Activated CD8-positive, alpha-beta memory T cell treated with anti-CD3 and anti-CD28 coated beads for 48 hours (primary cell): ENCODE results near the gene RDX.
"Not testable (repeated sequence)": the region's sequence is repeated elsewhere in the genome, so short reads cannot be mapped to it uniquely, and the experiment has no call there.

Source experiments
- DNase-seq, 3 experiments: peaks; one replicate each; pipeline ENCODE4 v3.0.0-alpha.2; 2020; ENCODE audit warnings: low read depth in 2 of 3, low spot score in 2 of 3

The RDX gene

DNA sequence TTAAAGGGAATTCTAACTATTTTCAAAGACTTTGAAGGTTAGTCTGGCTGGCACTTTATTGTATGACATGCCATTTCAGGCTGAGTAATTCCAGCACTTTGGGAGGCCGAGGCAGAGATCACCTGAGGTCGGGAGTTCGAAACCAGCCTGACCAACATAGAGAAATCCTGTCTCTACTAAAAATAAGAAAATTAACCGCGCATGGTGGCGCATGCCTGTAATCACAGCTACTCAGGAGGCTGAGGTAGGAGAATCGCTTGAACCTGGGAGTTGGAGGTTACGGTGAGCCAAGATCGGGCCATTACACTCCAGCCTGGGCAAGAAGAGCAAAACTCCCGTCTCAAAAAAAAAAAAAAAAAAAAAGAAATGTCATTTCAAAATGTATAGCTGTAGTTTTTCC is 95.6 kb downstream of the RDX start:
- DNase-seq = no peak

DNA sequence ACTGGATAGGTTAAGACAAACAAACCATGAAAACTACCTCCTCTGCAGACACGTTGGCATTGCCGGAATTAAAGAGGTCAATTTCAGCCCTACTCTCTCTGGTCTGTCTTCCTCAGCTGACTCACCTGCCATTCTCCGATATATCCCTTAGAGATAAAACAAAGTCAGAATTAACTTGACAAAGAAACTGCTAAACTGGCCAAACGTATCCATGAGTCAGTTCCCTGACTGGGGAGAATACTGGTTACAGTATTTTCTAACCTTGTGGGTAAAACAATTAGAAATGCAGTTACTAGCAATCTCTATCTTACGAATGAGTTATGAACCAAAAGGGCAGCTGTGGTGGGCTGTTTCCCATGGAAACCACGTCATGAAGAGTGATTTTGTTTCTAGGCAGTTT is 96.2 kb downstream of the RDX start:
- DNase-seq = no peak

DNA sequence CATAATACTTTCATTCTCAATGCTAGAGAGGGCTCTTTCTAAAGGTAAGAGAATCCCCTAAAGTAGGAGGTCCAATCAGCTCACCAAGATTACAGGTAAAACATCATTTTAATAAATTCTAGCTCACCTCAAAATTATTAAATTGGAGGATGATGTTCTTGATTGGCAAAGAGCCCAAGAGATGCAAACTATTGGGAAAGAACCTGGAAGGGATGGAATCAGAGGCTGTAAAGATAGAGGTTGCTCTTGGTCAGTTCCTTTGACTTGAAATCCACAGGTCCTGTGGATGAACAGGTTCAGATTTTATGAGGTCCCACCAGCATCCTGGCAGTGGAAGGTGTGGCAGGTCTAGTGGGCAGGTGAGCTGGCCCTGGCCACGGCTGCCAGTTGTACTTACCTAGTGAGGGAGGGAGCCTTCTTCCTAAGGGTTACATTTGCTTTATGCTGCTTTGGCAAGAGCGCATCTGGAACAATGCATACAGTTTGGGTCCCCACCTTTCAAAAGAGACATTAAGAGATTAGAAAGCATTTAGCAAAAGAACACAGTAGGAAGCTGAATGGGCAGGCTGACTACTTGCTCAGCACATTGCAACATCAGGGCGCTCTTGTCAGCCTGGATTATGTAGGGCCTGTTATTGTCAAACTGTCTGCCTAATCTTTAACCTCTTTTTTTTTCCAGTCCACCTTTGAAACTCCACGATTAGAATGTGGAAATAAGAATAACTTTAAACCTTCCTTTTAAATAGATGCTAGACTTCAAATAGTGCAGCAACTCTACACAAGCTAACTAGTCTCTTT is 97.0 kb downstream of the RDX start:
- no peak for DNase-seq

DNA sequence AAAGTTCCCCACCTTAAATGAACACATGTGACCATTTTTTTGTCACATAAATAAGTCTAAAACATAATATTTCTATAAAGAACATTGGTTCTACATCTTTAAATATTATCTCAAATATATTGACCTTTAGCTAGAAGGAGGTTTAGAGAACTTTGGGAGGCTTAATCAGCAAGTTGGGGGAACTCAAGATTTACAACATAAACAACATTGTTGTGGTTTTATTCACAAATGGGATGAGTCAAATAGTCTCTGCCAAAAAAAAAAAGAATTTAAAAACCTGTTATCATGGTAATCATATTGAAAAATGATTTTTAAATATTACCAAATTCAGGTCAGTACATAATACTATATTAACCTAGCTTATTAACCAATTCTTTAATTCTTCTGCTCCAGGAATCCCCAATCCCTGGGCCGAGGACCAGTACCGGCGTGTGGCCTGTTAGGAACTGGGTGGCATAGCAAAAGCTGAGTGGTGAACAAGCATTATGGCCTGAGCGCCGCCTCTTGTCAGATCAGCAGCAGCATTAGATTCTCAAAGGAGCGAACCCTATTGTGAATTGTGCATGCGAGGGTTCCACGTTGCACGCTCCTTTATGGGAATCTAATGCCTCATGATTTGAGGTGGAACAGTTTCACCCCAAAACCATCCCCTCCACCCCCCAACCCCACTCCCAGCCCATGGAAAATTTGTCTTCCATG is 98.2 kb downstream of the RDX start:
- DNase-seq = no peak

DNA sequence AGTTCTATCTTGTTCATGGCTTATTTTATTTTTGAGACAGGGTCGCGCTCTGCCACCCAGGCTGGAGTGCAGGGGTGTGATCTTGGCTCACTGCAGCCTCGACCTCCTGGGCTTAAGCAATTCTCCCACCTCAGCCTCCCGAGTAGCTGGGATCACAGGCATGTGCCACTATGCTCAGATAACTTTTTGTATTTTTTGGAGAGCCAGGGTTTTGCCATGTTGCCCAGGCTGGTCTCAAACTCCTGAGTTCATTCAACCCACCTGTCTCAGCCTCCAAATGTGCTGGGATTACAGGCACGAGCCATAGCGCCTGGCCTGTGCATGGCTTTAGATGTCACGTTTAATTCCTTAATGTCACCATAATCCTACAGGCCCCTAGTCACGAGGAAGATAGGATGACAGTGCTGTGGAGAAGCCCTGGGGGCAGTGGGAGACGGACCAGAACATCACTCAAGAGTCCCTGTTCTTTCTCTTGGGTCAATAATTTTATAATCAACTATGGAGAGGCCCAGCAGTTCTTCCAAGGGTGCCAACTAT is 99.5 kb downstream of the RDX start:
- DNase-seq = no peak

DNA sequence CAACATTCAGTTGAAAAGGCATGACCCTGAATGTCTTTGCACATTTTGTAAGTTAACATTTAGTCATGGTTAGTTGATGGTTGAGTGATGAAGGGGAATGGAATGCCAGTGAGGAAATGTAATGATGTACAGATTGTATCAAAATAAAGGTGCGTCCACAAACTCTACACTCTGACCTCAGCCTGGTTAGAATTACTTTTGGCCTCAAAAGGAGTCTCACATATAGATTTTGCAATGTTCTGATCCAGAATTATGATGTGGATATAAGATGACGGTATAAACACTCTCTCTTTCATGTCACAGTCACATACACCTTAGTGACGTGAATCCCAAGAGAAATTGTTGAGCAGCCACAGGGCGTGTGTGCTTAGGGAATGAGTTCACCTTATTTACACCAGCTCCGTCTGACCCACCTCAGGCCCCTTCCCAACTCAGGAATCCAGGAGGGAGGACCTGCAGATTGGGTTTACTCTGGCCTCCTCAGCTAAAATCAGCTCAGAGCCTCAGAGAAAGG is 100.1 kb downstream of the RDX start:
- no peak for DNase-seq

DNA sequence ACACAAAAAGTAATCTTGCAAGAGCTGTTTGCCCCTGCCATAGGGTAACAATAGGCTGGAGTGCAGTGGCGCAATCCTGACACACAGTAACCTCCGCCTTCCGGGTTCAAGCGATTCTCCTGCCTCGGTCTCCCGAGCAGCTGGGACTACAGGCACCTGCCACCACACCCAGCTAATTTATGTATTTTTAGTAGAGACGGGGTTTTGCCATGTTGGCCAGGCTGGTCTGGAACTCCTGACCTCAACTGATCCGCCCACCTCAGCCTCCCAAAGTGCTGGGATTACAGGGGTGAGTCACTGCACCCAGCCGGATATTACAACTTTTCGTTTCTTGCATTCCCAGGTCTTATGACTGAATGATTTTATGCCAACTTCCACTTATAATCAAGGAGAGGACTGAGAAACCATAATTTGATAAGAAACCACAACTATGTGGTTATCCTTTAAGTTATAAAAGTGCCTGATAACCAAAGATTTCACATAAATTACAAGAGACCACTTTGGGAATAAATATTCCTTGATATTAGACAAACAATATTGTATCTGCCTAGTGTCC is 102.1 kb downstream of the RDX start:
- DNase-seq = not testable (repeated sequence)

DNA sequence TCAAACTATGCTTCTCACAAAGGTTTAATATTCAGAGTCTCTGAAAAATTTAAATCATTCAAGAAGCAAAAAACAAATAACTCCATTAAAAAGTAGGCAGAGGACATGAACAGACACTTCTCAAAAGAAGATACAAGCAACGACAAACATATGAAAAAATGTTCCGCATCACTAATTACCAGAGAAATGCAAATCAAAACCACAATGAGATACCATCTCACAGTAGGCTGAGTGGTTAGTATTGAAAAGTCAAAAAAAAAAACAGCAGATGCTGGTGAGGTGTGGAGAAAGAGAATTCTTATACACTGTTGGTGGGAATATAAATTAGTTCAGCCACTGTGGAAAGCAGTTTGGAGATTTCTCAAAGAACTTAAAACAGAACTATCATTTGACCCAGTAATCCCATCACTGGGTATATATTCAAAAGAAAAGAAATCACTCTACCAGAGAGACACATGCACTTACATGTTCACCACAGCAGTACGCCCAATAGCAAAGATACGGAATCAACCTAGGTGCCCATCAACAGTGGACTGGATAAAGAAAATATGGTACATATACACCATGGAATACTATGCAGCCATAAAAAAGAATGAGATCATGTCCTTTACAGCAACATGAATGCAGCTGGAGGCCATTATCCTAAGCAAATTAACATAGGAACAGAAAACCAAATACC is 103.7 kb downstream of the RDX start:
- not testable (repeated sequence) for DNase-seq

DNA sequence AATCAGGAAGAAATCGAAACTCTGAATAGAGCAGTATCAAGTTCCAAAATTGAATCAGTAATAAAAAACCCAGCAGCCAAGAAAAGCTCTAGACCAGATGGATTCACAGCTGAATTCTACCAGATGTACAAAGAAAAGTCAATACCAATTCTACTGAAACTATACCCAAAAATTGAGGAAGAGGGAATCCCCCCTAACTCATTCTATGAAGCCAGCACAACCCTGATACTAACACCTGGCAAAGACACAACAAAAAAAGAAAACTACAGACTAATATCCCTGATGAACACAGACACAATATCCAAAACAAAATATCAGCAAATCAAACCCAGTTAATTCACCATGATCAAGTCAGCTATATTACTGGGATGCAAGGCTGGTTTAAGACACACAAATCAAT is 105.5 kb downstream of the RDX start:
- DNase-seq = no peak

DNA sequence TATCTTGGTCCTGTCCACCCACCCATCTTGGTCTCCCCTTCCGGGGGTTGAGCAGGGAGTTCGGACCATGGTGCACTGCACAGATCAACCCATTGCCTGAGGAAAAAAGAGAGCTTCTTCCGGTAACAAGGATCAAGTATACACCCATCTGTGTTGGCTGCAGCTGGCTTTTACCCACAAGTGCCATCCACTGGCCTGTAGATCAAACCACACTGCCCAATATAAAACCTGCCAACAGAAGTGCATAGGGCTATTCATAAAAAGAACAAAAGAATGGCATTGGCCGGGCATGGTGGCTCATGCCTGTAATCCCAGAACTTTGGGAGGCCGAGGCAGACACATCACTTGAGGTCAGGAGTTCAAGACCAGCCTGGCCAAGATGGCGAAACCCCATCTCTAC is 108.7 kb downstream of the RDX start:
- no peak for DNase-seq

DNA sequence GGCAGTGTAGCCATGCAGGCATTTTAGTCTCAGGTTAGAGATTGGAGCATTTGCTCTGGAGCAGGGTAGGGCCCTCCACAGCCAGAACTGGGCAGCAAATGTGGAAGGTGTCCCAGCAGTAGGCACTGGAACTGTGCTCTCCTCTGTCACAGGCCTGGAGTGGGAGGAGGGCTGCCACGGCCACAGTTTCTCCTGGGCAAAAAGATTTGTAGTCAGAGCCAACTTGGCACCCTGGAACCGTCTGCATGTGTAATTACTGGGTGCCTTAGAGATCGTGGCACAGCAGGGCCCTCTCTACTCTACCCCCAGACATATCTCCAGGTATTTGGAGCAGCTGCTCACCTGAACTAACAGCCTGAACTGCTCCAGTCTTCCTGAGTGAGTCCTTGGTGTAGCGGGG is 109.5 kb downstream of the RDX start:
- no peak for DNase-seq

DNA sequence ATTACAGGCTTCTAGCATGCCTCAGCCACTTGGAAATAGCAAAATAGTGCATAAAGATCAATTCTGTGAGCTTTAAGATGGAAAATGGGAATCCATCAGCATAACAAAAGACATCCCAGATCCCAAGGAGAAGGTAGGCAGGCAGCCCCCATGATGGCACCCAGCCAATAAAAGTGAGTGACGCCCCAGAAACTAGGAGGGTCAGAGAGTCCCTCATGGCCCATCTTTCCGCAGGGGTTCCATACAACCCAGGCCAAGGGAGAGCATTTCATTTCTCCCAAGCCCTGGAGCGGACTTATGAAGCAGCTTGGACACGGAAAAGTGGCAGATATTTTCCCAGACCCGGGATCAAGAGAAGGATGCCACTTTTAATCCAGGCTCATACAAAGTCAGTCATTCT is 110.0 kb downstream of the RDX start:
- DNase-seq = no peak

DNA sequence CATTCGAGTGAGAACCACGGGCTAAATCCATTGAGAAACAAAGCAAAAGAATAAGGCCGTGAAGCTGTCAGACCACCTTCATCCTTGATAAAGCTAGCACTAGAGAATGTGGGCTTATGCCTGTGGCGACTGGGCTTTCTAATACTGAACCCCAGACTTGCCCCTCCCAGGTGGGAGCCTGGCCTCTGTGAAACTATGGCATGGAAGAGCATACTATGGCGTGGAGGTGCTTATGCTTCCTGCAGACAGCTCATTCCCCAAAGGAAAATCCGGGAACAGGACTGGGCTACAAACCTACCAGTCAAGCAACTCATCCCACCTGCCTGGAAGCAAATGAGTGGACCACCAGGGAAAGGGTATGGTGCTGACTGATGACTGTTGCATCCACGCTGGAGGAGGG is 110.8 kb downstream of the RDX start:
- no peak for DNase-seq

DNA sequence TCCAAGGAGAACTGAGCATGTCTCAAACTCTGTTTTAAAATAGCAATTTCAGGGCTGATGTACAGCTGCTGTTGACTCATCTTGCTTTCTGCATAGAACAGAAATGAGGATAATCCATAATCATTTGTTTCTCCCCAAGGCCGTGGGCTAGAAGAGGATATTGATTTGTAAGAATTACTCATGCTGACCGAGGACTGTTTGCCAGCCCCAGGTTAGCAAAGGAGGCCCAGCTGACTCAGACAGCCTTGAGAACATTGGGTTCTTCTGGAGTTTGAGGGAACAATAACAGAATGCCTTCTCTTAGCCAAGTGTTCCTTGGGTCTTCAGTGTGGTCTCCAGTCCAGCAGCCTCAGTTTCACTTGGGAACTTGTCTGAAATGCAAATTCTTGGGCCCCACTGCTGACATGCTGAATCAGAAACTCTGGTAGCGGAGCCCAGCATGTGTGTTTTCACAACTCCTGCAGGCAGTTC is 111.3 kb downstream of the RDX start:
- DNase-seq = no peak

DNA sequence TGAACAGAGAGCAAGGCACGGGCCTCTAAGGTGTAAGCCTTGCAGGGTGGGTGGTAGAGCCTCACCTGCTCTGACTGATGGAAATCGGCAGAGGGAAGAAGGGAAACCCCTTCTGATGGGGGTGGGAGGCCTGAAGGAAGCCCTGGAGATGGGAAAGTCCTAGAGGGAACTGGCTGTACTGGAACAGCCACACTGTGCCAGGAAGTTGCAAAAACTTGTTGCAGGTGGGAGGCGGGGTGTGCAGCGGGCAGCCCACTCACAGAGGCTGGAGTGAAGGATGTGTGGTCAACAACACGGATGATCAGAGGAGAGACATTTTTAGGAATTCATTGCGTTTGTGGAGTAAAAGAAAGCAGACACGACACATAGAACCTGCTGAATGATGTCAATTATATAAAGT is 112.0 kb downstream of the RDX start:
- DNase-seq = no peak

DNA sequence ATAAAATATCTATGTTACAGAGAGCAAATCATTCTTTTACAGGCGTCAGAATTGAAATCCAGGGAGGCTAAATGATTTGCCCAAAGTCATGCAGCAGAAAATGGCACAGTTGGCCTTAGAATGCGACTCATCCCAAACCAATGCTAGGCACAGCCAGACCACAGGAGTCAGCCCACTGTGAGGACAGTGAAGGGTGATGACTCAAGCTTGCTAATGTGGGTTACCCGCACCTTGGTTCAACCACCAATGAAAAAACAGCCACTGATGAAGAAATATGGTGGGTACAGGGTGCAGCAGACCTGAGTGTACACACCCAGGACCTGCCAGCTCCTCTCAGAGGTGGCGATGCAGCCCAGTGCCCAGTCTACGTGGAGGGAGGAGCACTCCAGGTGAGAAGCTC is 113.5 kb downstream of the RDX start:
- DNase-seq = no peak

DNA sequence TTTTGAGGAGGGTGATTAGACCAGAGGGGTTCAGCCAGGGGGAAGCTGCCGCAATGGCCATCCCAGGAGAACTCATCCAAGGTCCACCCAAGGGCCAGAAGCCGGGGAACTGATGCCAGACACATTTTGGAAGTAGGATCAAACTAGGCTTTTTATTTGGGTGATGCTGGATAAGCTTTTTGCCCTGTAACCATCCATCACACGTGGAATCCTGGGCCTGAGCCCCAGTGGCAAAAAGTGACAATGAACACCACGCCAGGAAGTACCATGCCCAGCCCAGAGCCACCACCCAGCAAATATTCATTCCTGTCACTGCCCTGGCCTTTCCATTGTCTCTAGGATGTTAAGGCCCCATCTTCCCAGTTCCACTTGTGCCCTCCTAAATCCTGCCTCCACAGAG is 117.3 kb downstream of the RDX start:
- no peak for DNase-seq

DNA sequence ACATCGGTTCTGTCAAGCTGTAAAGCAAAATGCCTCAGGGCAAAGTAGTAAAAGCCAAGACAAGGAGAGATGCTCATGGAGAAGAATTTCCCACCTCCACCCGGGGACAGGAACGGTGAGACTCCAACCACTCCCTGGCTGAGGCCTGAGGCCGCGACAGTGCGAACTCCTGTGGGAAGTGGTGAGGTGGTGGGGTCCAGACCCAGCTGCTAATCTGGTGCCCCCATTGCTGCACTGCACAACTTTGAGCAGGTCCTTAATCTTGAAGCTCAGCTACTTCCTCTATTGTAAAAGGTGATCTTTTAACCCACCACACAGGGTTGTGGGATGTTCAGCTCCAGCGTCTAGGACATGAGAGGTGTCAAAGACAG is 119.3 kb downstream of the RDX start:
- no peak for DNase-seq

DNA sequence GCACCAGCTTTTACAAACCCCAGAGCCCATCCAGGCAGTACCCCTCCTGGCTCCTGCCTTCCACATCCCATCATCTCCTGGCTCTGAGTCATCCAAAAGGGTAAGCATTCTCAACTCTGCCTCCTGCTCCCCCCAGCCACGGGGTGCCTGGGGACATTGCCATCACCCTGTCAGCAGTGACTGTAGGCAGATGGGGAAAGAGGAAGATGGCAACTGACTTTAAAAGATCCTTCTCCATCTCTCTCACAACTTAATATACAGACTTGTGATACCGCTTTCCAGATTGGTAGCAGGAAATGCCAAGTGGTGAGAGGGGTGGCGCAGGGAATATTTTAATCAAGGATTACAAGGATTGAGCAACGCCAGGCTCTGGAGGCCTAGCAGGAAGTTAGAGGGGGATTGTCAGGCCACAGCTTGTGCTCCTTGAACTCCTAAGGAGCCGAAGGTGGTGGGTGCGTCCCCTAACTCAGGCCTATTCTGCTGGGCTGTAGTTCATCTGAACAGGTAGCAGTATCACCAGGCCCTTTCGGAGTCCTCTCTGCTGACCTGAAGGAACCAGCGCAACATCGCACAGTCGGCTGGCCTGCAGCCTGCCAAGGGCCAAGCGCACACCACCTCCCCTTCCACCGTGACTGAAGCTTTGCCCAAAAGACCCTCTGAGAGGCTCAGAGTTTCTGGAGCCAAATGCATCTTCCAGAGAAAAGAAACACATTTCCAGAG is 119.9 kb downstream of the RDX start:
- DNase-seq = no peak

DNA sequence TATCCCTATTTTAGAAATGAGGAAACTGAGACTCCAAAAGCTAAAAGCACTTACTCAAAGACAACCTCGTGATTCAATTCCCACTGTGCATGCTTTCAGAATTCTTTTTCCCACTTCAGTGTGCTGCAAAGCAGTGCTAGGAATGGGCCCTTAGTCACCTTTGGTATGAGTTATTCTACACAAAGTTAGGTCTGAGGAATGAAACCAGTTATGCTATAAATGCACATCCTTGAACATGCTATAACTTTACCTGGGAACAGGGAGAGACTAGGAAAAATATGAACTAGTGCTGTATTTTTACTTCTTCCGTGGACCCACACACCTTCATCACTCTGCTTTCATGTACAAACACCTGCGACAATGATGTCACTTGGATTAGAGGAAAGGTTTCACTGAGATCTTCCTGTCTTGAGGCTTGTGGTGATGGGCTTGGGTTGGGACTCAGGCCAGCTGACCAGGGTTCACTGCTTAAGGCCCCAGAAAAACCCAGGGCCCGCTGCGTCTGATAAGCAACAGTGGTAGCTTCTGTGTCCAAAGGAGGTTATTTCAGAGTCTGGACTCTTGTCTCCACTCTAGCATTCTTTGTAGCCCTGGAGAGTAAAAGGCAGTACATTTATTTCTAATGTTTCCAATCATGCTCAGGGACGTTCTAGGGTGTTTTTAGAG is 121.6 kb downstream of the RDX start:
- no peak for DNase-seq
